CD4-positive, alpha-beta T cell treated with Interleukin-17A for 1 hour (primary cell): Measurements from ENCODE around the gene MROH8.

Experiments
- DNase-seq: peaks from one replicate; pipeline ENCODE4 v3.0.0-alpha.2; 2020

MROH8 gene

GRCh38 chr20:37178839-37179682, at the start of gene MROH8, which contains the start of gene RPN2:
Gene MROH8 (minus strand): TSS chr20:37179548.
Gene RPN2 (plus strand): TSS chr20:37179330. CDS start chr20:37179357, 27 bp downstream.
- DNase-seq, result peak; percentile 95

GRCh38 chr20:37228656-37229055, 49.3 kb upstream of the MROH8 start:
- DNase-seq, result no peak

DNA sequence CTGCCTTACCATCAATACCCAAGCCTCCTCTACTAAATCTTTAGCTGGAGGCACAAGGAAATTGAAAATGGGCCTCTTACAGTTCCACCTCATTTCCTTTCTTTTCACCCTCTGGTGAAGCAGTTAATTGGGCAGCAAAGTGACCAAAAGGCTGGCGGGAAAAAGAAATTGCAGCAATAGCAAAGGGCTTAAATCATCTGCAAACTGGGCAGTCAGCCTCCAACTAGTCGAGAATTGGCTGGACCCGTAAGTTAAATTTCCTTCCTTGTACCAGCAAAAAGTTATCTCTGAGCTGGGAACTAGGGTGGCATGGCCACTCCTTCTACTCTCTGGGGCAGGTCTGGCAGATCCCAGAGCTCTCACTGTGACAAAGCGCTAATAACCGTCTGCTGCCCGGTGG, 48.7 kb upstream of the MROH8 start:
- no peak for DNase-seq

GRCh38 chr20:37226889-37227288, 47.5 kb upstream of the MROH8 start:
- no peak for DNase-seq

GRCh38 chr20:37225146-37225545, 45.8 kb upstream of the MROH8 start:
- DNase-seq, result no peak

GRCh38 chr20:37223053-37223452, 43.7 kb upstream of the MROH8 start:
- DNase-seq, result peak; percentile 8

DNA sequence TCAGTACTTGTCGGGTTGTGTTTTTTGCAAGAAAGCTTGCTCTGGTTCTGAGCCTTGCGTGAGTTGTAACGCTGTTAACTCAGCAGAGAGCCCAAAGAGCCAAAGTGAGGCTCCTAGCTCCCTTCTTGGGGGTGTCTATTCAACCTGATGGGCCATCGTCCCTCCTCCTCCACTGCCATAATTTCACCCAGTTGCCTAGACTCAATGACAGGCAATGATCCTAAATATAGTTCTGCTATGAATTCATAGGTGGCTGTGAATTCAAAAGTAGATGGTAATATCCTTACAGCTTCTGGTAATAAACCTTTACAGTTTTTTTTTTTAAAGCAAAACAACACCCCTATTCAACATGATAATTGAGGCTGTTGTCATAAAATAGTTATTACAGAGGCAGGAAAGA, 42.7 kb upstream of the MROH8 start:
- no peak for DNase-seq

- no peak for DNase-seq
Observed at GRCh38 chr20:37220731-37221130, 41.4 kb upstream of the MROH8 start.

DNA sequence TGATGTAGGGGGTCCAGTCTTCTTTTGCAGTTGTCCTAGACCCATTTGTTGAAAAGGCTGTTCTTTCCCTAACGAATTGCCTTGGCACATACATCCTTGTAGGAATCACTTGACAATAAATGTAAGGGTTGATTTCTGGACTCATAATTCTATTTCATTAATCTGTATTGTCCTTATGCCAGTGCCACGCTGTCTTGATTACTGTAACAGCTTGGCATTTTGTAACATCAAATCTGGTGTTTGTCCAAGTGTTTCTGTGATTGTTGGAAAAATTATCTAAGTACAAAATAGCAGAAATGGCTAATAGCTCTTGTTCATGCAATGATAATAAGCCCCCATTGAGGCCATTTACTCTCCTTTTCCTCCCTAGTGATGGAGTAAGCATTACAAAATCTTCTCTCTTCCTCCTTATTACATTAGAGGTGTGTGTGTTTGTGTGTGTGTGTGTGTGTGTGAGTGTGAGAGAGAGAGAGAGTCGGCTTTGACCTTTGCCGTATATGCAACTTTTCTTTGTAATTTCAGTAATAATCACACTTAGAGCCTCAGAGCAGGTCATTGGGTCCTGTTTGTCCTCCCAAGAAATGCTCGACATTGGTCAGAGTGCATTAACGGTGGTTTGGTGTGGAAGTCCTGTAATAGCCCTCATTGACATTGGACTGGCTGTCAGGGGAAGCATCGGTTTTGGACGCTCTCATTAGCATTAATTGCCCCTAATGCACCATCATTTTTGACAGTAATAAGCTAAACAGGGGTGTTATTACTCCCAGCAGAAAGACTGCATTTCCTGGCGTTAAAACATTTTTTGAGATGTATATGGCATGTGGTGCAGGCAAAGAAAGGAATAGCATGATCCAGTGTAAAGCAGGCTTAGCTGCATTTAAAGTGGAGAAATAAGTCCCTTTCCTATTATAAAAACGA, 40.7 kb upstream of the MROH8 start:
- DNase-seq, result no peak

DNA sequence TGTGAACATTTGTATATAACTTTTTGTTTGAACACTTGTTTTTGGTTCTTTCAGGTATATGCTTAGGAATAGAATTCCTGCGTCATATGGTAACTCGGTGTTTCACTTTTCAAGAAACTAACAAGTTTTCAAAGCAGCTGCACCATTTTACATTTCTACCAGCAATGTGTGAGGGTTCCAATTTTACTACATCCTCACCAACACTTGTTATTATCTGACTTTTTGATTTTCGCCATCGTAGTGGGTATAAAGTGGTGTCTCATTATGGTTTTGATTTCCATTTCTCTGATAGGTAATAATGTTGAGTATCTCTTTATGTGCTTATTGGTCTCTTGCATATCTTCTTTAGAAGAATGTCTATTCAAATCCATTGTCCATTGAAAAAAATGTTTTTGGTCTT, 39.6 kb upstream of the MROH8 start:
- DNase-seq, result no peak

- no peak for DNase-seq
Observed at GRCh38 chr20:37218441-37218840, 39.1 kb upstream of the MROH8 start.

GRCh38 chr20:37209661-37210314, 30.4 kb upstream of the MROH8 start:
- DNase-seq, result no peak

DNA sequence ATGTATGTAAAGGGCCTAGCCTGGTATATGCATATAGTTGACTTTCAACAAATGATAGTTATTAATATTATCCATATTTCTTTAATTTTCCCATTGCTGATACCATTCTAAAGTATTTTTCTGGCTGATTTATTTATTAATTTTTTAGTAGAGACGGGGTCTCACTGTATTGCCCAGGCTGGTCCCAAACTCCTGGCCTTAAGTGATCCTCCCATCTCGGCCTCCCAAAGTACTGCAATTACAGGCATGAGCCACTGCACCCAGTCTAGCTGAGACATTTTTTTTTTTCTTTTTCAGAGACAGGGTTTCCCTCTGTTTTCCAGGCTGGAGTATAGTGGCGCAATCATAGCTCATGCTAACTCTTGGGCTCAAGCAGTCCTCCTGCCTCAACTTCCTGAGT, 29.8 kb upstream of the MROH8 start:
- no peak for DNase-seq

DNA sequence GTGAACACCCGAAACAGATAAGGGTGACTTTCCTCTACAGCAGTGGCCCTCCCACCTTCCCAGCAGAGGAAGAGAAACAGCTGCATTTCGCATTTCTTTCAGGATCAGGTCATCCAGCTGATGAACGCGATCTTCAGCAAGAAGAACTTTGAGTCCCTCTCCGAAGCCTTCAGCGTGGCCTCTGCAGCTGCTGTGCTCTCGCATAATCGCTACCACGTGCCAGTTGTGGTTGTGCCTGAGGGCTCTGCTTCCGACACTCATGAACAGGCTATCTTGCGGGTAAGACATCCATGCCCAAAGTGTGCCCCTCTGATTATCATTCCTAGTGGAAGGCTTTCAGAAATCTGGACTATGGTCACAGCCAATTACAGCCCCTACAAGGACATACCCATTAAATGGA, 27.8 kb upstream of the MROH8 start:
- DNase-seq, result no peak

DNA sequence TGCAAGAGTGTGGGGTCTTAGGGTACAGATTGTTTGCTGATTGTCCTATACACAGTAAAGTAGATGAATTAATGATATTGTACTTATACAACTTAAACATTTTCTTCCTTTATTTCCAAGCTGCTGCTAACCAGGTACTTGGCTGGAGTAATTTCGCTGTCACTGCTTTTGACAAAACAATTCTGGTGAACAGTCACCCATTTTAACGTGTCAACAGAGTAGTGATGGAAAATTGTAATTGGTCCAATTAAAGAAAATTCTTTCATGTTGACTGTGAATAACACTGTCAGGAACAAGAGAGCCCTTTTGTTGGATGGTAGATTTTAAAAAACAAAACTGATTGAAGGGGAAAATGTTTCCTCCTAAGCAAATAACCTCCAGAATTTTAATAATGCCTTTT, 26.4 kb upstream of the MROH8 start:
- no peak for DNase-seq

GRCh38 chr20:37205130-37205529, 25.8 kb upstream of the MROH8 start:
- no peak for DNase-seq

DNA sequence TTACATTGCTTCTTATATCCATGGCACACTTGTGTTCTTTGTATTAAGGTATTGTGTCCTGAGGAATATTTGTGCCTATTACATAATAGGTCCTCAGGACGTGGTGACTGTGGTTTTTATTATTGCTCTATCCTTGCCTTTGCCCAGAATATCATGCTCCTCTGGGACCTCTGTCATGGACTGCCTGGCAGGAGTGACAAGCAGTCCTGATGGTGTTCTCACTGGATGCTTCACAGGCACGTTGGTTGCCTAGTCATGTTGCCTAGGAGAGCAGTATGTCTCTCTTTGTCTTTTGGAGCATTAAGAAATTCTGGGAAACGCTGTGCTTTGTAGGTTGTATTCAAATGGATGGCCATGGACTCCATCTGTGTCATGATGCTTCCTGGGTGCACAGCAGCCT, 24.7 kb upstream of the MROH8 start:
- DNase-seq, result no peak

DNA sequence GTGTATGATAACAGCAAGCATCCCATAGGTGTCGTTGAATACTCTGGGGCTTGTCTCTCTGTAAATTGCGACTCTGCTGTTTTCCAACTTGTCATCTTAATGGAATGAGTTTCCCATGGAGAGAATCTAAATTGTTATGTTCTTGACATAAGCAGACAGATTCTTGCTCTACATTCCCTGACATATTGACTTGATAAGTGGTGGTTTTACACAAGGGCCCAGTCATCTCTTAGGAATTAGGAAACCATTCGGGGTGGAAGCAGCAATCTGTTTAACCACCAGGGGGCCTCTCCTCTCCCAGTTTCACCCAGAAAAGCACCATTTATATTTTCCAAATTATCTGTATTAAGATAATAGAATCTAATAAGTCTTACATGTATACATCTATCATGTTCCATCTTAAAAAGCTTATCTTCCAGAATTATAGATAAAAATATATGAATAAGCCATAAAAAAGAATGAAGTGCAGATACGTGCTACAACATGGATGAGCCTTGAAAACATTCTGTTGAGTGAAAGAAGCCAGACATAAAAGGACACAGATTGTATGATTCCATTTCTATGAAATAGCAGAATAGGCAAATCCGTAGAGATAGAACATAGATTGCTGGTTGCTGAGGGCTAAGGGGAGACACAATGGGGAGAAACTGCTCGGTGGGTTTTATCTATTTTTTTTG, 23.1 kb upstream of the MROH8 start:
- DNase-seq, result peak; percentile 35

DNA sequence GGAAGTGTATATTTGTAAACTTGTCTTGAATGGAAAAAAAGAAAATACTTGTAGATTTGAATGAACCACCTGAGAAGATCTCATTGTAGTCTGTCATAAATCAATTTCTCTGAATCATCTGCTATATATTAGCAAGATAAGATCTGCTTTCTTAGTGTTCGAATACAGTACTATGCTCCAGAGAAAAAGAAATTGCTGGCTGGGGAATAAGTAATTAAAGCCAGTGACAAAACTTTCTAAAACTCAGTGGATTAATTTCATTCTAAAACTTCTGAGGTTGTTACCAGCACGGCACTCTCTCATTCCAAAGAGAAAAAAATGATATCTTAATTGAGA, 22.4 kb upstream of the MROH8 start:
- no peak for DNase-seq

DNA sequence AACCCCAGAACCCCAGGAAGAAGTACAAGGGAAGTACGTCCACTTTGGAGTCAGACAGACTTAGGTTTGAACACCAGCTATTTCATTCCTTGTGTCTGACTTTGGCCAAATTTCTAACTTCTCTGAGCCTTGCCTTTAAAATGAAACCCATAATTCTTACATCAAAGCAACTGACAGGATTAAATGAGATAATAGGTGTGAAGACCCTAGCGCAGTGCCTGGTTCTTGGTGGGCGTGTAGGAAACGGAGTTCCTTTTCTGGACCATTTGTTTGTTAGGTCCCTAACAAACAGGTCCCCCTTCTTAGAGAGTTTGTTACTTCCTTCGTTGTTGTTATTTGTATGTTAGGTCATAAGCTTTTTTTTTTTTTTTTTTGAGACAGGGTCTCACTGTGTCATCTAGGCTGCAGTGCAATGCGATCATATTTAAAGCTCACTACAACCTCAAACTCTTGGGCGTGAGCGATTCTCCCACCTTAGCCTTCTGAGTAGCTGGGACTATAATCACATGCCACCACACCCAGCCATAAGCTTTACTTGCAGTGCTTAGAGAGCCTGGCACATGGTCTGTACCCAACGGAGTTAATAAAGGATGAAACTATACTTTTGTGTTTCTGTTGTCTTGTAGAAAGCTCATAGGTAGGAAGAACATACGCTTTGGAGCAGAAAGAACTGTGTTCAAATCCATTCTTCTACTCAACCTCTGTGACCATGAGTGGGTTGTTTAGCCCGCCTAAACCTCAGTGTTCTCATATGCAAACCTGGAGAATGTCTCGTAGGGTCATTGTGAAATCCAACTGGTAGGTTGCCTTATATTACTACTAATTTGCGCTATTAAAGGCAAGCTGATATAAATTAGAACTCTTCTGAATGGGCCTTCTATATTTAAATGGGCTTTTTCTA, 21.8 kb upstream of the MROH8 start:
- DNase-seq, result no peak

DNA sequence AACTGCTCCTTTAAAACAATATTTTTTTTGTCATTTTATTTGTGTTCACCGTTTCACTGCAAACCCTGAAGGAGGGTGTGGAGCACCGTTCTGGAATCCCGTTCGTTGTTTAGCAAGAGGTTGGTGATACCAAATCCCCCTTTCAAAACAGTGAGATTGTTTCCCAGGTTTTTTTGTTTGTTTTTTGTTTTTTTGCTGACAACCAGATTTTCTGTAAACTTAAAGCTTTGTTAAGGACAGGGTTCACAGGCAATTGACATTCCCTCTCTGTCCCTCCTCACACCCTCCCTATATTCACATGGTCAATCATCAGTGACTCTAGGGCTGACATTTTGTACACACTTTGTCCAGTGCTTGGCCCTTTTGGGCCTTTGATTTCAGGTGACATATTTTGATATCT, 21.0 kb upstream of the MROH8 start:
- no peak for DNase-seq
